Amygdala (tissue), 56 donors: ENCODE results near the gene FASTK.
"Not testable (repeated sequence)": the region's sequence is repeated elsewhere in the genome, so short reads cannot be mapped to it uniquely, and the experiment has no call there.

Experiments
- DNase-seq, 56 donors: peaks; one replicate each; lab custom pipeline; 2025; lab: John Stamatoyannopoulos, UW

Gene FASTK

GRCh38 chr7:151056666-151057505 lies 23.7 kb downstream of the FASTK start:
- DNase-seq: peak in 1 of 56 donors; percentile 28

GRCh38 chr7:151056283-151056665 lies 24.3 kb downstream of the FASTK start:
- DNase-seq: no peak

- no peak for DNase-seq
Observed at GRCh38 chr7:151053751-151054150, 26.9 kb downstream of the FASTK start.

- no peak for DNase-seq
Observed at GRCh38 chr7:151053096-151053495, 27.5 kb downstream of the FASTK start.

- DNase-seq: peak in 20 of 56 donors; percentile 2 to 52 (median 28)
Observed at GRCh38 chr7:151051108-151051507, 29.5 kb downstream of the FASTK start.

- DNase-seq: no peak
Observed at GRCh38 chr7:151048911-151049463, 31.6 kb downstream of the FASTK start.

- DNase-seq: peak in 2 of 56 donors; percentile 23 to 28
Observed at GRCh38 chr7:151047976-151048815, 32.4 kb downstream of the FASTK start, which contains the start of gene ASIC3. TSS of gene ASIC3 (plus strand) at chr7:151048531. CDS start at chr7:151048886, 355 bp downstream.

GRCh38 chr7:151046603-151047573 lies 33.7 kb downstream of the FASTK start:
- DNase-seq: peak in 12 of 56 donors; percentile 12 to 57 (median 31)

GRCh38 chr7:151045967-151046366 lies 34.6 kb downstream of the FASTK start:
- peak in 6 of 56 donors; percentile 5 to 41 (median 26) for DNase-seq

- no peak for DNase-seq
Observed at GRCh38 chr7:151045262-151045661, 35.3 kb downstream of the FASTK start.

- DNase-seq: no peak
Observed at GRCh38 chr7:151043959-151044358, 36.6 kb downstream of the FASTK start.

GRCh38 chr7:151043449-151043848 lies 37.2 kb downstream of the FASTK start:
- not testable (repeated sequence) for DNase-seq

GRCh38 chr7:151040616-151041375 lies 39.8 kb downstream of the FASTK start:
- no peak for DNase-seq

GRCh38 chr7:151039850-151040548 lies 40.6 kb downstream of the FASTK start:
- DNase-seq: no peak

GRCh38 chr7:151038951-151039849 lies 41.4 kb downstream of the FASTK start:
- peak in 2 of 56 donors; percentile 25 to 50 for DNase-seq

- DNase-seq: no peak
Observed at GRCh38 chr7:151035902-151036301, 44.7 kb downstream of the FASTK start.

GRCh38 chr7:151035026-151035717 lies 45.4 kb downstream of the FASTK start:
- no peak for DNase-seq
